ENCODE measurements around the gene HOXA3. TPM values are rescaled to one million over a fixed set of nuclear protein-coding genes. Genes with fewer than 3 reads are reported as not detected.

Gene HOXA3
- total and polyA plus RNA-seq, 10 of the 15 experiments (the other 5 are each of a cell fraction or from before 2014, with no cell fraction given): 0.05 TPM; not detected in 9

DNA sequence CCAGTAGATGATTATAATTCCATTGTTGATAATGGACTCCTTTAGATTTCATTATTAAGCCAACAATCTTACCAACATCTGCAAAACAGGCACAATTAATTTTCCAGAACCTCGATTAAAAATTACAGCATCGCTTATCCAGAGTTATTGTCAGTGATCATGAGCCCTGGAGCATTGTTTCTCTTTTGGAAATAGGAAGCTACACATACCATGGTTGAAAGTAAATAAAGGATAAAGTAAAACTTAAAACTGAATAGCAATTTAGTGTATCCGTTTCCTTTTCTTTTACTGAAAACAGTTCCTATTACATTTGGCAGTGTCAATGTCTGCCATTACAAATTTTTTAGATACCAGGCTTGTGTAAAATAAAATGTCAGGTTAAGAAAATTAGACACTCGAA, 40.0 kb downstream of the HOXA3 start (continued):
- TF ChIP-seq, protein P1, sequence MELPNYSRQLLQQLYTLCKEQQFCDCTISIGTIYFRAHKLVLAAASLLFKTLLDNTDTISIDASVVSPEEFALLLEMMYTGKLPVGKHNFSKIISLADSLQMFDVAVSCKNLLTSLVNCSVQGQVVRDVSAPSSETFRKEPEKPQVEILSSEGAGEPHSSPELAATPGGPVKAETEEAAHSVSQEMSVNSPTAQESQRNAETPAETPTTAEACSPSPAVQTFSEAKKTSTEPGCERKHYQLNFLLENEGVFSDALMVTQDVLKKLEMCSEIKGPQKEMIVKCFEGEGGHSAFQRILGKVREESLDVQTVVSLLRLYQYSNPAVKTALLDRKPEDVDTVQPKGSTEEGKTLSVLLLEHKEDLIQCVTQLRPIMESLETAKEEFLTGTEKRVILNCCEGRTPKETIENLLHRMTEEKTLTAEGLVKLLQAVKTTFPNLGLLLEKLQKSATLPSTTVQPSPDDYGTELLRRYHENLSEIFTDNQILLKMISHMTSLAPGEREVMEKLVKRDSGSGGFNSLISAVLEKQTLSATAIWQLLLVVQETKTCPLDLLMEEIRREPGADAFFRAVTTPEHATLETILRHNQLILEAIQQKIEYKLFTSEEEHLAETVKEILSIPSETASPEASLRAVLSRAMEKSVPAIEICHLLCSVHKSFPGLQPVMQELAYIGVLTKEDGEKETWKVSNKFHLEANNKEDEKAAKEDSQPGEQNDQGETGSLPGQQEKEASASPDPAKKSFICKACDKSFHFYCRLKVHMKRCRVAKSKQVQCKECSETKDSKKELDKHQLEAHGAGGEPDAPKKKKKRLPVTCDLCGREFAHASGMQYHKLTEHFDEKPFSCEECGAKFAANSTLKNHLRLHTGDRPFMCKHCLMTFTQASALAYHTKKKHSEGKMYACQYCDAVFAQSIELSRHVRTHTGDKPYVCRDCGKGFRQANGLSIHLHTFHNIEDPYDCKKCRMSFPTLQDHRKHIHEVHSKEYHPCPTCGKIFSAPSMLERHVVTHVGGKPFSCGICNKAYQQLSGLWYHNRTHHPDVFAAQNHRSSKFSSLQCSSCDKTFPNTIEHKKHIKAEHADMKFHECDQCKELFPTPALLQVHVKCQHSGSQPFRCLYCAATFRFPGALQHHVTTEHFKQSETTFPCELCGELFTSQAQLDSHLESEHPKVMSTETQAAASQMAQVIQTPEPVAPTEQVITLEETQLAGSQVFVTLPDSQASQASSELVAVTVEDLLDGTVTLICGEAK (IDR thresholded peaks at IDR 0.05; ENCODE audit: borderline replicate concordance): no peak
- no peak for TF ChIP-seq POLR2A (IDR thresholded peaks at IDR 0.05; ENCODE audit: low read depth, low read length)

DNA sequence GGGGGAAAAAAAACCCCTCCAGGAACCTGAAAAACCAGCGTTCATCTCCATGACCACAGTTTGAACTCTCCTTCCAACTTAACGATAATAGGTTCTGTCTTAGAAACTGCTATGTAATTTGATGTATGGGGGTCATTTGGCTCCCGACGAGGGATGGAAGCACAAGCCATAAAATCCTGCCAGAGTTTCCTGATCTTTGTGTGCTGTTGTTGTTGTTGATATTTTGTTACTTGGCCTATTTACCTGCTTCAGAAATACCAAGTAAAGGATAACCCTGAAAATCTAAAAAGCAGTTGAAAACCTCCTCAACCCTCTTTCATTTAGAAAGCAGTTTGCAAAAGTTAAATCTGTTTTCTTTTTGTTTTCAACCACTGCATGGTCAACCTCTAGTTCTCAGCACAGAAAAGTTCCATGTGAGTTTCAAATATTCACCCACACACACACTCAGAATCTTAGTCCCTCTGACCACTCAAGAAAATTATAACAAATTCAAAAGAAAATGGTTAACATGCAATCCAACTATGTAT, 40.6 kb downstream of the HOXA3 start:
- H3K27ac ChIP-seq (ENCODE audit: control insufficient read depth, insufficient read depth): no peak overlapping the region
- 66% methylated on average over 4 of the region's 4 CpGs for WGBS (ENCODE audit: insufficient coverage, insufficient replicate concordance, low lambda C conversion rate, missing lambda C conversion rate)
- H4K20me1 ChIP-seq (ENCODE audit: control insufficient read depth, insufficient read depth): no peaks in the 10 kb centered on the region; the same call in 1 of the 2 replicates
- SMC1A ChIA-PET (ENCODE audit: uncharacterized antibody, unreplicated experiment): no interaction called here
- no TSS peak for BruUV-seq (replicated peaks)
- ATAC-seq: no peak
- H3K4me1 ChIP-seq (ENCODE audit: control insufficient read depth, insufficient read depth, low read length): no peaks in the 10 kb centered on the region
- no peaks in the 10 kb centered on the region for H3K27me3 ChIP-seq (replicated peaks in 1 of 2; ENCODE audit: control insufficient read depth in 2 of 2, insufficient read depth in 2 of 2, low read length in 1 of 2)
- no peaks in the 10 kb centered on the region for H3K79me2 ChIP-seq (ENCODE audit: control insufficient read depth, insufficient read depth, low read length)
- intact Hi-C loops (cut with micrococcal nuclease; ENCODE audit: unreplicated experiment) (no loop called here), in situ Hi-C loops (cut with MboI) (no loop called here)
- CTCF ChIA-PET: no interaction called here
- no peaks in the 10 kb centered on the region for H3K36me3 ChIP-seq (ENCODE audit: control insufficient read depth in 2 of 2, insufficient read depth in 2 of 2, low read length in 1 of 2)
- no peak overlapping the region for H3K9ac ChIP-seq (ENCODE audit: control insufficient read depth, insufficient read depth, low read length)
- no peaks in the 10 kb centered on the region for H3K9me3 ChIP-seq (replicated peaks; ENCODE audit: control insufficient read depth, insufficient read depth, low read length)
- no peak for FAIRE-seq
- TF ChIP-seq EED (IDR thresholded peaks at IDR 0.05; ENCODE audit: low read depth) (no peak), IKZF1 (conservative IDR thresholded peaks at IDR 0.05) (no peak), SMAD5 (IDR thresholded peaks at IDR 0.05; ENCODE audit: low read depth) (no peak), ZNF274 (IDR thresholded peaks at IDR 0.05; ENCODE audit: insufficient read depth, insufficient read length) (no peak), NFXL1 (IDR thresholded peaks at IDR 0.05; ENCODE audit: borderline replicate concordance) (no peak), STAT1 (conservative IDR thresholded peaks at IDR 0.05) (no peak), POLR2AphosphoS5 (IDR thresholded peaks at IDR 0.05; ENCODE audit: low read length) (no peak), SIN3A (IDR thresholded peaks at IDR 0.05; ENCODE audit: low read depth, low read length) (no peak), KDM1A (IDR thresholded peaks at IDR 0.05; ENCODE audit: borderline replicate concordance) (no peak), YBX1 (IDR thresholded peaks at IDR 0.05) (no peak), SUZ12 (IDR thresholded peaks at IDR 0.05; ENCODE audit: unreplicated experiment) (no peak)
- TF ChIP-seq, protein P2, sequence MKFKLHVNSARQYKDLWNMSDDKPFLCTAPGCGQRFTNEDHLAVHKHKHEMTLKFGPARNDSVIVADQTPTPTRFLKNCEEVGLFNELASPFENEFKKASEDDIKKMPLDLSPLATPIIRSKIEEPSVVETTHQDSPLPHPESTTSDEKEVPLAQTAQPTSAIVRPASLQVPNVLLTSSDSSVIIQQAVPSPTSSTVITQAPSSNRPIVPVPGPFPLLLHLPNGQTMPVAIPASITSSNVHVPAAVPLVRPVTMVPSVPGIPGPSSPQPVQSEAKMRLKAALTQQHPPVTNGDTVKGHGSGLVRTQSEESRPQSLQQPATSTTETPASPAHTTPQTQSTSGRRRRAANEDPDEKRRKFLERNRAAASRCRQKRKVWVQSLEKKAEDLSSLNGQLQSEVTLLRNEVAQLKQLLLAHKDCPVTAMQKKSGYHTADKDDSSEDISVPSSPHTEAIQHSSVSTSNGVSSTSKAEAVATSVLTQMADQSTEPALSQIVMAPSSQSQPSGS (IDR thresholded peaks at IDR 0.05; ENCODE audit: low read length): no peak
- no peak overlapping the region for H2AFZ ChIP-seq (ENCODE audit: control insufficient read depth, low read depth, low read length)
- no peak overlapping the region for H3K4me2 ChIP-seq (ENCODE audit: control insufficient read depth, insufficient read depth)
- RAD21 ChIA-PET (ENCODE audit: unreplicated experiment): no interaction called here
- no peak overlapping the region for H3K4me3 ChIP-seq
- no peak for DNase-seq (ENCODE audit: low read depth, low spot score)
- POLR2A ChIA-PET: no interaction called here

Data from GM12878 (cell line).